GM19467 (cell line): ENCODE data around the gene PKNOX2.

Experiments used
- ATAC-seq: cut with Tn5 transposase; IDR thresholded peaks from one replicate; pipeline ENCODE4 v1.9.1; 2021; ENCODE audit warnings: mild to moderate bottlenecking, moderate library complexity; ENCODE audit not compliant: unreplicated experiment

The PKNOX2 gene

DNA sequence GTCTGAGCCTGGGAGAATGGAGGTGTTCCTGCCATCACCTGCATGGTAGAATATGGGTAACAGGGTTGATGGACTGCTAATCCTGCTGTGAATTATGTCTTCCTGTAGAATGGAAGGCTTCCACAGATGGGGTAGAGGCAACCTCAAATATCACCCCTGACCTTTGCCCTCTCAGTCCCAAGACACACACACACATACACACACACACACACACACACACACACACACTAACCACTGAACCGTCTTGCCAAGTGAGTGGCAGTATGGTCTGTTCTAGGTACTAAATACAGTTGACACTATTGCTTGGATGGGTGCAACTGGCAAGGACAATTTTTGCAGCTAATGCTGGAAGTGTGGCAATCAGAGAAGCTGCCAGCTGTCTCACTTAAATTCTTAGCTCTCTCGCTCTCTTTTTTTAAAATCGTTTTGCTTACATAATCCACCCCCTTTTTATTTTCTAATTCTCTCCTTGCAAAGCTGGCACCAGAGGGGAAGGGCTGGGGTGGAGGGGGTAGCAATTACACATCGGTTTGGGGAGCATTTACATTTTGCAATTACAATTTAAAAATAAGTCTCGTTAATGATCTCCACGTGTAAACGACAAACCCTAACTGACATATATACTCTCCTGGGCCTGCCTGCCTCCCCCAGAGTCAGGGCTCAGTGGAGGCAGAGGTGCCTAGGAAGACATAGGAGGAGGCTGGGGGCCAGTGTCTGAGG lies 169.0 kb downstream of the PKNOX2 start:
- ATAC-seq: no peak

DNA sequence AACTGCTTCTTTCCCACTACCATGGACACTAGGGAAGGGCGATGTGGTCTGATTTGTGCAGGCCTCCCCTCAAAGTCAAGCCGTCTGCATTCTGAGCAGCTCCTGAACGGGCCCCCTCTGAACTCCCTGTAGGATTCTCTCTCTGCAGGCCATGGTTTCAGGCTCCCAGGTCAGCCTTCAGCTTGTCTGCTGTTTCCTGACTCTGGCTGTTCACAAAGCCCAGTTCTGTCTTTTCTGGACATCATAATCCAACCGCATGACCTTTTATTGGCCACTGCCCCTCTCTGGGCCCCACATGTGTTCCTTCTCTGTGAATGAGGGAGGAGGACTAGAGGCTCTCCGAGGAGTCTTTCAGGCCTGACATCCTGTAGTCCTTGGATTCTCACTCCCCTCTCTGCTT lies 170.6 kb downstream of the PKNOX2 start:
- ATAC-seq: no peak

DNA sequence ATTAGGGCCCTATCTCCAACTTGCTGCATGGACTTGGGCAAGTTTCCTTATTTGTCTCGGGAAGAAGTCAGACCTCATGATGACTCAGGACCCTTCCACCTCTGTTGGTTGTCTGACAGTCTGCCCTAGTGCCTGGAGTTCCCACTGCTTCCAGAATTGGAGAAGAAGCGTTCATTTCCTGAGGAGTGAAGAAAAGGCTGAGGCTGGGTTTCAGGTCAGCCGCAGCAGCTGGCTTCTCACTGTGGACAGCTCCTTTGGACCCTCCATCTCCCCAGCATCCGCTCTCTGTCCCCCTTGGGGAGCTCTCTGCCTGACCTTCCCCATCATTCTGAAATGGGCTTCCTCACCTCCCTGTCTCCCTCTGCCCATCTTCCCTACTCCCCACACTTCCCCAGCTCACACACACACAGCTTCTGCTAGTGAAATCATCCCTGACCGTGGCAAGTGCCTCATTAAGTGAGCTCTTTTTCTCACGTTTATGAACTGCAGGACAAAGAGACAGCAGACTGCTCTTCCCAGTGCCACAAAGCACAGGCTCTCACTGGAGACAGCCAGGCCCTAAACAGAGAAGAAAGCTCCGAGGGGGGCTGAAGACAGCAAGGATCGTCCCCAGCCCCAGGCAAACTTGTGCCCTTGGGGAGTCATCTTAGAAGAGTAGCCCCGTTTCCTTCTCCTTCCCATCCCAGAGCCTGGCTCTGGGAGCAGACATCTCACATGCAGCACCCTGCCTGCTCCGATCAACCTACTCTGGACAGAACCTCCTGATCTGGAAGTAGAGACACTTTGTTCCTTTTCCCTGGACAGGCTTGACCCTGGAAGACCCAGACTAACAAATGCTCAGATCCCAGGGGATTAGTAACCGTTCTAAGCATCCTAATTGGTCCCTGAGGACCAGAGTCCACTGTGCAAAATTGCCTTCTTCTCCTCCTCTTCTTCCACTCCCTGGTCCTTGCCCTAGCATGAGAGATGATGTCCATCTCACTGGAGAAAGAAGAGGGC lies 173.6 kb downstream of the PKNOX2 start:
- ATAC-seq: no peak

DNA sequence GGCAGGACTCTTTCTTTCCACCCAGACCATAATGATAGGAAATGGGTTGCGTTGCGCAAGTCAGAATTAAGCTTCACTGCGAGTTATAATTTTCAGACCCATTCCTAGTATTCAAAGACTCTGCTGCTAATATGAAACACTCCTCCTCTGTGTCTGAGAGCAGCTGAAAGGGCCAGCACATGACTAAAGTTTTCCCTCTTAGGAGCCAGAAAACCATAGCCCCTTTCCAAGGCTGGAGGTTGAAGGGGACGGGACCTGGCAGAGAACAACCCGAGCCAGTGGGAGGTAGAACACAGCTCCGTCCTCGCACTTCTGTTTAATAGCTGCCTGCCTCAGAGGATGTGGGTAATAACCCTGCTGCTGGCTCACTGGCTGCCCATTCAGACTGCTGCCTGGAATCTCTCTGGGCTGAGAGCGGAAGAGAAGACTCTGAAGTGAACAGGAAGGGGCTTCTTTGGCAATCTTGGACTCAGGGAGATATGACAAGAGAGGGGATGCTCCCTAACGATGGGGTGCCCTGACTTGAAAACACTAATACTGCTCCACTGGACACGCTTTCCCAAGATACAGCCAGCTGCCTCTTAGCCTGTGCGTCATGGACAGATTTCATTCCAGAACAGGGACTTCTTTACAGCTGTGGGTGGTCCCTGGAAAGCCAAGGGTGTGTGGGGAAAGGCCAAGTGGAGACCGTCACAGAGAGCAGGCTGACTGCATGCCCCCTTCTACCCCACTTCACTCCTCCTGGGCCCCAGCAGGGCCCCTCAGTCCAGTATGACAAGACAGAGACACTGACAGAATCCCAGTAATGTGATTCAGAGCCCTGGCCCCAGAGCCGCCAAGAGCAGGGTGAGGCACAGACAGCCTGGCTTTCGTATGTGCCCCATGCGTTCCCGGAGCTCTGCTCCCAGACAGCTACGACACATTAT lies 174.6 kb downstream of the PKNOX2 start:
- no peak for ATAC-seq

DNA sequence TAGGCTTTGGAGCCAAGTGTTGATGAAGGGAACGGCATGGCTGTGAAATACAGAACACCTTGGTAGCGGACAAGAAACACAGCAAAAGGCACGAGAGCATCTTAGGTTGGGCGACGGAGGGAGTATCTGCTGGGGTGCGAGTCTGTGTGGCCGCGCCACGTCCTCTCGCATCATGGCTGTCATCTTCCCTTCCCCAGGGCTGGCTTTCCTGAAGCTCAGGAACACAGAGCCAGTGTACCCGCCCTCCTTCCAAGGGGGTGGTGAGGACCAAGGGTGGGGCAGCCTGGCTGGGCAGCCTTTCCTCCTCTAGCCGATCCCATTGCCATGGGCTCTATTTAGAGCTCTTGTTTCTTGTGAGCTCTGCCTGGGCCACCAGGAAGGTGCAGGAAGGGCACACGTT lies 177.1 kb downstream of the PKNOX2 start:
- no peak for ATAC-seq

DNA sequence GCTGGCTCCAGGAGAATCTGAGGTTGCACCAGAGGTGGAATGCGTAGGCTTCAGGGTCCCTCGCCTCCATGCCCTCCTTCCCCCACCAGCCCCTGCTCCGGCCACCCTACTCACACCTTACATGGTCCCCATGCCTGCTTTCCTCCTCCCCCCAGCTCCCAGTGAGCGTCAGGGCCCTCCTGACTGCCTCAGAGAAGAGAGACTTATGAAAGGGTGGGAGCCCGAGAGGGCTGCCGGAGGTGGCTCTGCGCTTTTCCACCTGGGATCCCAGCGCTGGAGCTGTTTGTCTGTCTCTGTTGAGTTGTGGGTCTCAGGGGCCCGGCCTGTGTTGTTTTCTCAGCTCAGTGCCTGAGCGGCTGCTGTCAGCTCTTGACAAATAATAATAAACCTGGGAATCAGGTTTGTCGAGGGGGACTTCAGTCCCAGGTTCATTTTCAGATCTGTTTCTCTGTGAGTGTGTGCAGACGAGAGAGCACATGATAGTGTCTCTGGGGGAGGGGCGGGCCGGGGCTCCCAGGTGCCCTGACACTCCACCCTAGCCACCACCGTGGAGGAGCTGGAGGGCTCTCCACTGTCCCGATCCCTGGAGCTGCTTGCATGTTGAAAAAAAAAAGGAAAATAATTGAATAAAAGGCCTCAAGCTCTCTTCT lies 177.9 kb downstream of the PKNOX2 start:
- no peak for ATAC-seq

DNA sequence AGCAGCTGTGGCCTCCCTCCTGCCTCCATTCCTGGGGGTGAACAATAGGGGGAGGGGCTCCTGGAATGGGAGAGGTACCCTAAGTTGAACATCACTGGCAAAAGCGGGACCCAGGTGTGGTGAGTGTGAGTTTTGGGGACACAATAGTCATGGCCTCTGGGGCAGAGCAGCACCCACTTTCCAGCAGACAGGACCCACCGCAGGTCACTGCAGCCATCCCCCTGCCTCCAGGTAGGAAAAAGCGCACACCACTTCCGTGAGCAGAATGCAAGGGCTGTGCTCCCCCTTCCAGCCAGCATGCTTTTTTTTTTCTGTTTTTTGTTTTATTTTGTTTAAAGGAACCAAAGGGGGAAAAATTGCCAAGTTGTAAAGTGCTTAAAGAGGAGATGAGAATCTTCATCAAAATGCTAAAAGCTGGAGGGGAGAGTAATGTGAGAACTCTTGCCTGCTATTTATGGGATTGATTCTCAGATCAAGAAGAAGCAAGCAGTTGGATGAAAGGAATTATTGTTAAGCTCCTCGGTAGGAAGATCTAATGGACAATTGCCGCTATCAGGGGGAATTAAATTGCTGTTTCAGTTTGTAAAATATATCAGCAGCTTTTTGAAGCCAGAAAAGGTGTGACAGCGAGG lies 178.7 kb downstream of the PKNOX2 start:
- no peak for ATAC-seq

DNA sequence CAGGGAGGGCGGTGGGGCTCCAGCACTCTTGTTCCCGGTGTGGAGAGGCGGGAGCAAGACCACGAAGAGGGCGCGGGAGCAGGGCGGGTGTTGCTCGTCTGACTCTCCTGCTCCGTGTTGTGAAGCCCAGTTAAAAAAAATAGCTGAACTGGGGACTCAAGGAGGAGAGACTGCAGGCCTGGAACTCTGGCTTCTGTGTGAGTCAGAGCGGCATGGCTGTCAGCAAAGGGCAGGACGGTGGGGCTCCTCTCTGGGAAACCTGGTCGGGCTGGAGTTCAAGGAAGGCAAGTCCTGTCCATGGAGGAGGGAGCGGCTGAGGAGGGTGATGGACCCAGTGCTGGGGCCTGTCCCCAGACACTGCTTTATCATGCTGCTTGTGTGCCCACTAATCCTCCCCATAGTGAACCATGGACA lies 179.2 kb downstream of the PKNOX2 start:
- no peak for ATAC-seq

DNA sequence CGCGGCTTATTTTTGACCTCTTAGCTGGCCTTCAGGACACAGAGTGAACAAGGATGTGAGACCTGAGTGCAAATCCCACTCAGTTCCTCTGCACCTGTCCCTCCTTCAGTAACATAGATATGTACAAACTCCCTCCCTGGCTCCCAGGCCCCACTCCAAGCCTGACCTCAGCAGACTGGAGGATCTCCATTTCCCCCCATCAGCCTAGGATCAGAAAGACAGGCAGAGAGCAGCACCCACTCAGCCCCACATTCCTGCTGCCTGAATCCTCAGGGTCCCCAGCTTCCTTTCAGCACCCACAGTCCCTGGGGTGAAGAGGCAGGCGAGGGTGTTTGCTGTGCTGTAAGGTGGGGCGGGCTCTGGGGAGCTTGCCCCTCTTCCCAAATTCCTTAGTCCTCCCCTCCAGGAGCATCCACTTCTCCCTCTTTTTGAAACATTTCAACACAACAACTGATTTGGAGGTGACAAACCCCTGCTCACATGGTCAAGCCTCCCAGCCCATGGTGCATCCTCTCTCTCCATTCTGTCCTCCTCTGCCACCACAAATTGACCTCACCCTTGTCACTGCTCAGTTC lies 180.4 kb downstream of the PKNOX2 start:
- ATAC-seq: no peak

DNA sequence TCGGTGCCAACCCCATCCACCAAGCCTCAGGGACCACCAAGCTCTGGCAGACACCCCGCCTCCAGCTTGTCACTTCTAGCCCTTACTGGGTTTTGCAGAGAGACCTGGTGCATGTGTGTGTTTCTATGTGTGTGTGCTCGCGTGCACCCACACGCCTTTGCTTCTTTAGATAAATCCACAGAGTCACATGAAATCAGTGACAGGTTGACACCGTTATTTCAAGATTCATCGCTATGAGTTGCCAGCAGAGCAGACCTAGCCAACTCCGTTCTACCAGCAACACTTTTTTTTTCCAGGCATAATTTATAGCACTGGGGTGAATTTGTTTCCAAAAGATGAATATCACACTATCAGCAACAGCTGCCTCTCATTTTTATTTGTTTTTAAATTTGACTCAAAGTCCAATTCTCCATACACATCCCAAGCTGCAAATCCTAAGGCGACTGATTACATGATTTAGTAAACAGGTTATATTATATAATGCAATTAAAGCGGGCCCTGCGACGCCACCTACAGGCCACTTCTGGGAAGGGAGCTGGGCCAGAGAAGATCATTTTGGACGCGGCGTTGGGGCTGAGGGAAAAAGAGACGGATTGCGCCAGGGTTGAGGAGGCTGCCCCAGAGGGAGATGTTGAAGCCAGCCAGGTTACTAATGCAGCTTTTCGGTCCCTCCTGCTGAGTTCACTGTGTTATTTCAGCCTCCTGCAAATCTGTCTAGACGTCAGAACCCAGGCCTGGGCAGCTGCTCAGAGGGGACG lies 181.0 kb downstream of the PKNOX2 start:
- no peak for ATAC-seq

DNA sequence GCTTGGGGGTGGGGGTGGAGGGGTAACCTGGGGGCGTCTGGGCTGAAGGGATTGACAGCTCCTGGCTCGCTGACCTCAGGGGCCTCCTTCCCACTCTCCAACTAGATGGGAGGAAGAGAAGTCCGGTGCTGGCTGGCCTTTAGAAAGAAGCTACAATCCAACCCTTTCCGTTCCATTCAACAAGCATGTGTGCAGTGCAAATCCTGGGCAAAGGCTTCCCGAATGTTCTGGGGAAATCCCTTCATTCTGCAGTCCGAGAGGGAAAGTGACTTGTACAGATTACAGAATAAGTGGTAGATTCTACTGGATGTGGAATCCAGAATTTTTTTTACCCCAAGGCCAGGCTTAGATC lies 181.6 kb downstream of the PKNOX2 start:
- ATAC-seq: no peak

DNA sequence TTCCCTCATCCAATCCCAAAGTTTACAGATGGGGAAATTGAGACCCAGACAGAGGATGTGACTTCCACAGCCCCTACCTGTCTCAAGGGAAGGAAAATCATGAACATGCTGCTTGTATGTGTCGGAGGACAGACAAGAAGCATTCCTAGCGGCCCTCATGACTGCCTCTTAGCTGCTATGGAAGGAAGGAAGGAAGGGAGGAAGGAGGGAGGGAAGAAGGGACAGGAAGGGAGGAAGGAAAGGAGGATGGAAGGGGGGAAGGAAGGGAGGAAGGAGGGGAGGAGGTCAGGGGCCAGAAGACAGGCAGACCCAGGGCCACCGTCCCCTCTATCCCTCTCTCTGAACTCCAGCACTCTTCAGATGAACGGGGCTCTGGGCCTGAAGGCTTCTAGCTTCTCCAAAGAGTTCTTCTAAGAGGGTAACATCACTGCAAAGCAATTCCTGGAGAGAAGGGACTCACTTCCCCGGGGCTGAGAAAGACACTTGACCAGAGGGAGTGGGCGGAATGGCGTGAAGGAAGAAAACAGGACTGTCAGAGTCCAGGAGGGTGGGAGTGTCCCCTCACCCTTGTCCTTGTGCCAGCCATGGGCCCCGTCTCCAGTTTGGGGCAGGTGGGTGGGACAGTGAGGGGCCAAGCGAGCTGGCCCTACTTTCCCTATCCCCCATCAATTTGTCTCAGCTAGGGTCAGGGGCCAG lies 182.2 kb downstream of the PKNOX2 start:
- ATAC-seq: no peak

DNA sequence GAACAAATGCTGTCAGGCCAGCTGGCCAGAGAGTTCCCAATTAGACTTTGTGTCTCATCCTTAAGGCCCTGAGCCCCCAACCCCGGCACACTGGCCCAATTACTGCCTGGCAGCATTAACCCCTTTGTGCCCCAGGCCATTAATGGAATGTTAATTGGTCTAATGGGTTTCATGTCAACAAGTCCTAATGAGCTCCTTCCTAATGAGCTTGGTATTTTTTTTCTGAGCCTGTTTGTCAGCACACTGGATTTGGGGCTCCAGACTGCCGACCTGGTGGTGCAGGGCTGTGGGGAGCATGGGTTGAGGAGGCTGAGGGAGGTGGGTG lies 182.7 kb downstream of the PKNOX2 start:
- no peak for ATAC-seq

DNA sequence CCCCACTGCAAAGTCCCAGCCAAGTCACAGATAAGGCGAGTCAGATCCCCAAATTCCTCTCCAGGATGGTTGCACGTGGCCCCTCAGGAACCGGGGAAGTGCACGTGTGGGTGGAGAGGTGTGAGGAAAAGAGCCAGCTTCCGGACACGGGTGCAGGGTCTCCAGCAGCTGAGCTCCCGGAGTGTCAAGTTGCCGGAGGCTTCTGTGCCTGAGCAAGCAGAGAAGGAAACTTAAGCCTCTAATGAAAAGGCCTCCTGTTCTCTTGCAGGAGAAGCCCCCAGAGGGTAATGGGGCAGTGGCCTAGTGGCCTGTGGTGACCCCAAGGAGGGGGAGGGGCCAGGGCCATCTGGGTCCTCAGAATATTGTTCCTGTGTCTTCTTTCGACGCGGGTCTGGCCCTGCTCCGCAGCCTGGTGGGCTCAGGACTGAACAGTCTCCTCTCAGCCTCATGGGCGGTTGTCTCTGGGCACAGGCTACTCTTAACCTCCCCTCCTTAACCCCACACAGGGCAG lies 183.6 kb downstream of the PKNOX2 start:
- no peak for ATAC-seq

DNA sequence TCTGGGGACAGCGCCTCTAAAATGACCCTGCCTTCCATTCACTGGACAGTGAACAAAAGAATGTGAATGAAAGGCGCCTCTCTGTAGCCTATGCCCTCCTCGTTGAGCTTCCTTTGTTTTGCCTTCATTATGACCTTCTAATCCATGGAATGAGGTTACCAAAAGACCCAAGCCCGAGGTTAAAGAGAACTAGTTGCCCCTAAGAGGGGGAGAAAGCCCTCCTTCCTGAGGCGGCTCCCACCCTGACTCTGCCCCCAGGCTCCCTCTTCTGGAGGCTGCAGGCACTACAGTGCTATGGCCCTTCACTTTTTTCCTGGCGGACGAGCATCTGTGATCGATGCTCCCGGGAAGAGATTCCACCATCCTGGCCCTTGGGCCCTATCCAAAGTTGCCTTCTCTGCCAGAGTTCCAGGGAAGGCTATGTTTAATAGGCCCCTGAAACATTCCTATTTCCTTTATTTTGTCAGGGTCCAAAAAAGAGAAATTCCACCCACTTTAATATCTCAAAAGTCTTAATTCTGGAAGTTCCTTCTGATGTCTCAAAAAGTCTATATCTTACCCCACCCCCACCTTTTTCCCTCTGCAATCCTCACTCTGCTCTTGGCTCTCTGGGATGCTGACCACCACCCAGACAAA lies 184.2 kb downstream of the PKNOX2 start:
- peak; percentile 55 for ATAC-seq

DNA sequence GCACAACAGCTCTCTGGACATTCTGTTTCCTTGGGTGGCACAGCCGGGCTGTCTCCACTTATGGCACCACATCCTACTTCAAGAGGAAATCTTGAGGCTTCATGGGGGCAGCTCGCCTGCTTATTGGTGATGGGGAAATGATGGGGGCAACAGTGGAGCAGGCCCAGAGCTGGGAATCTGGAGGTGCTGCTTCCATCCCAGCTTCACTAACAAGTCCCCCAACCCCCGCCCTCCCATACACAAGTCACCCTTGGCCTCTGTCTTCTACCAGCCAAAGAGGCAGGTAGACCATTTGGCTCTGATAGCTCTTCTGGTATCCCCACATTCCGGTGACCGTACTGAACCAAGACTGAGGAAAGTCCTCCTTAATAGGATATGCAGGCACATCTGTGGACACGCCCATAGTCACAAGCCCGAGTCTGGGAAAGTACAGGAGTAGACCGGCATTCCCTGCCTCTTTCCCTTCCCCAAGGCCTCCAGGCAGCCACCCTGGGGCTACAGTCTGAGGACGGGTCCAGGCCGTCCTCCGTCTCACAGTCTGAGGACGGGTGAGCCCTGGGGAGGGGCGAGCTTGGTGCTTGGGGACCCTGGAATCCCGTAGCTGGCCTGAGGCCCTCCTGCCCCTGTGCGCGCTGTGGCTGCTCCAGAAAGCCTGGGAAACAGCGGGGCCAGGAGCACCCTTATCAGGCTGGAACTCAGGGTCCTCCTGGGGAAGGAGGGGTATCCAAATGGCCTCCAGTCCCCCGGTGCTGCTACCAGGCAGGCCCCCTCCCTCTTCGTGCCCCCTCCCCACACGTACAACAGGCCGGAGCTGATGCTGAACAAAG lies 185.9 kb downstream of the PKNOX2 start:
- no peak for ATAC-seq
